ENCODE data around the gene CCNF.
"Not testable (repeated sequence)": the region's sequence is repeated elsewhere in the genome, so short reads cannot be mapped to it uniquely, and the experiment has no call there.

CCNF gene

DNA sequence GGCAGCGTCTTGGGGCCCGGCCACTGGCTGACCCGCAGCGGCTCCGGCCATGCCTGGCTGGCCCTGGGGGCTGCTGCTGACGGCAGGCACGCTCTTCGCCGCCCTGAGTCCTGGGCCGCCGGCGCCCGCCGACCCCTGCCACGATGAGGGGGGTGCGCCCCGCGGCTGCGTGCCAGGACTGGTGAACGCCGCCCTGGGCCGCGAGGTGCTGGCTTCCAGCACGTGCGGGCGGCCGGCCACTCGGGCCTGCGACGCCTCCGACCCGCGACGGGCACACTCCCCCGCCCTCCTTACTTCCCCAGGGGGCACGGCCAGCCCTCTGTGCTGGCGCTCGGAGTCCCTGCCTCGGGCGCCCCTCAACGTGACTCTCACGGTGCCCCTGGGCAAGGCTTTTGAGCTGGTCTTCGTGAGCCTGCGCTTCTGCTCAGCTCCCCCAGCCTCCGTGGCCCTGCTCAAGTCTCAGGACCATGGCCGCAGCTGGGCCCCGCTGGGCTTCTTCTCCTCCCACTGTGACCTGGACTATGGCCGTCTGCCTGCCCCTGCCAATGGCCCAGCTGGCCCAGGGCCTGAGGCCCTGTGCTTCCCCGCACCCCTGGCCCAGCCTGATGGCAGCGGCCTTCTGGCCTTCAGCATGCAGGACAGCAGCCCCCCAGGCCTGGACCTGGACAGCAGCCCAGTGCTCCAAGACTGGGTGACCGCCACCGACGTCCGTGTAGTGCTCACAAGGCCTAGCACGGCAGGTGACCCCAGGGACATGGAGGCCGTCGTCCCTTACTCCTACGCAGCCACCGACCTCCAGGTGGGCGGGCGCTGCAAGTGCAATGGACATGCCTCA lies 42.6 kb downstream of the CCNF start:
- DNase-seq (ENCODE audit: low read depth) = no peak

DNA sequence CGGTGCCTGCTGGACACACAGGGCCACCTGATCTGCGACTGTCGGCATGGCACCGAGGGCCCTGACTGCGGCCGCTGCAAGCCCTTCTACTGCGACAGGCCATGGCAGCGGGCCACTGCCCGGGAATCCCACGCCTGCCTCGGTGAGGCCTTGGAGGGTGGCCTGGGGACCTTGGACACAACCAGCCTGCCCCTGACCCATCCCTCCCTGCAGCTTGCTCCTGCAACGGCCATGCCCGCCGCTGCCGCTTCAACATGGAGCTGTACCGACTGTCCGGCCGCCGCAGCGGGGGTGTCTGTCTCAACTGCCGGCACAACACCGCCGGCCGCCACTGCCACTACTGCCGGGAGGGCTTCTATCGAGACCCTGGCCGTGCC lies 43.2 kb downstream of the CCNF start:
- DNase-seq (ENCODE audit: low read depth) = no peak

DNA sequence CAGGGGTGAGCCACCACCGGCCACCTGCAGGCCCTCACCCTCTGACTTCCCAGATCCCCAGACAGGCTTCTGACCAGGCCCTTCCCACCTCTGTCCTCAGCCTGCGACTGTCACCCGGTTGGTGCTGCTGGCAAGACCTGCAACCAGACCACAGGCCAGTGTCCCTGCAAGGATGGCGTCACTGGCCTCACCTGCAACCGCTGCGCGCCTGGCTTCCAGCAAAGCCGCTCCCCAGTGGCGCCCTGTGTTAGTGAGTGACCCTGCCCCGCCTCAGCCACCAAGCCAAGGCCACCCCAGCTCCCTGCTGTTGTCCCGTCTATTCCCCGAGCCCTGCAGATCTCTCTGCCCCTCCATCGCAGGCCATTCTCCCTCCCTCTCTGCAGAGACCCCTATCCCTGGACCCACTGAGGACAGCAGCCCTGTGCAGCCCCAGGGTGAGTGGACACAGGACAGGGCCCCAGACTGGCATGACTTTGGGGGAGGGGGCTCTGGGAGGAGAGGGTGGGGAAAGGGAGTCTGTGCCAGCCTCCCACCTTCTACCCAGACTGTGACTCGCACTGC lies 43.7 kb downstream of the CCNF start:
- DNase-seq (ENCODE audit: low read depth) = no peak

DNA sequence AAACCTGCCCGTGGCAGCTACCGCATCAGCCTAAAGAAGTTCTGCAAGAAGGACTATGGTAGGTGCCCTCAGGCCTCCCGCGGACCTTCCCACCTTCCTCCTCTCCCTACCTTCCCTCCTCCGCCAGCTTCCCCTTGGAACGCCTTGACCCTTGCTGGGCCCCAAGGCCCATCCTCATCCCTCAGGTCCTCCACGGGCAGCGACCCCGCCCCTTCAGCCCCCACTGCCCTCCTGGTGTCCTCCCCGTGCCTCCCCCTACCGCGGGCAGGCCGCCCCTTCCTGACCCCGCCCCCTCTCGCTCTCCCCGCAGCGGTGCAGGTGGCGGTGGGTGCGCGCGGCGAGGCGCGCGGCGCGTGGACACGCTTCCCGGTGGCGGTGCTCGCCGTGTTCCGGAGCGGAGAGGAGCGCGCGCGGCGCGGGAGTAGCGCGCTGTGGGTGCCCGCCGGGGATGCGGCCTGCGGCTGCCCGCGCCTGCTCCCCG lies 44.2 kb downstream of the CCNF start:
- no peak for DNase-seq (ENCODE audit: low read depth)

DNA sequence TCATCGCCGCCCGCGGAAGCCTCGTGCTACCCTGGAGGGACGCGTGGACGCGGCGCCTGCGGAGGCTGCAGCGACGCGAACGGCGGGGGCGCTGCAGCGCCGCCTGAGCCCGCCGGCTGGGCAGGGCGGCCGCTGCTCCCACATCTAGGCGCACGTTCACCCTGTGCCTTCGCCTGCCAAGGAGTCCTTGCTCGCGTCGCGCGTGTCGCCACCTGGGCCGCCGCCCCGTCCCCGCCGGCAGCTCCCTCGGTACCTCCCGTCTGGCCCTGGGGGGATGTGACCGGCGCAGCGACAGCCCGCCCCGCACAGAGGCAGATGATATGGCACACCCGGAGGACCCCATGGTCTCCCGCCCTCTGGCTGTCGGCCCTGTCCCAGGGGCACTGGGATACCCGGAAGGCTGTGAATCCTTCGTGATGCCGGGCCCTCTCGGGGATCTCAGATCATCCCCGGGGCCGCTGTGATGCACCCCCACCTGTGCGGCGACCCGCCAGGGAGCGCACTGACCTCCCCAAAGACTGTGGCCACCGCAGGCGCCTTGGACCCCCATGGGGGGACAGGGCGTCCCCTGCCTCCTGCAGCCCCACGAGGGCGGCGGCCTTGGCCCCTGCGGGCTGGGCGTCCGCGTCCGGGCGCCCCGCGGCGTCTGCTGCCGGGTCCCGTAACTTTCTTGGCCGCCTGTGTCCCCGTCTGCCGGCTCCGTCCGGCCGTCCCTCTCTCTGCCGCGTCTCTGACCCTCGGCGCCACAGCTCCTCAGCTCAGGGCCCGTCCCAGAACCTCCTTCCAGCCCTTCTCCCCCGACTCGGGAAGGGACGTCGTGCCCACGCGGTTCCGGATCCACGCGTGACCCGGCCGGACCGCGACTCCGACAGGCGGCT lies 45.0 kb downstream of the CCNF start:
- DNase-seq (ENCODE audit: low read depth) = peak; percentile 27

DNA sequence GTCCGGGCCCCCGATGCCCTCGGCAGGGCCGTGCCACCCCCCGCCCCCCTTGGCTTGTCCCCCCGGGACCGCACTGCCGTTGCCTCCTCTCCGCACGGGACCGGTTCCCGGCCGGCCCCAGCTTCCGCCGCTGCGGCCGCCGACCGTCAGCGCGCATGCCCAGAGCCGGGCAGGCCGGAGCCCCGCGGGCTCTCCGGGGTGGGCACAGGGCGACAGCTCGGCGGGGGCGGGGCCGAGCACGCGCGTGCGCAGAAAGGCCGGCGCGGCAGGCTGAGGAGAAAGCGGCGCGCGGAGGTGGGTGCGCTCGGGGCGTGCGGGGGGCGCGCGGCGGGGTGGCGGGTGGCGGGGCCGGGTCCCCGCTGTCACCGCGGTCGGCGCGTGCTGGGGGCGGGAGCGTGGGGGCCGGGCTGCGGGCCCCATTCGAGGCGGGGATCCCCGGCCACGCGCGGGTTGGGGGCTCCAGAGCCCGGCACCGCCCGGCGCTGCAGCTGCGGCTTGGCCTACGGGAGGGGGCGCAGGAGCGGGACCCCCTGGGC lies 45.7 kb downstream of the CCNF start, which contains the start of gene TBC1D24:
Gene TBC1D24, plus strand, starts transcription at position 251 of the 536 bp plus-strand sequence. CDS start 21,022 bp downstream, outside the sequence.
- DNase-seq (ENCODE audit: low read depth) = peak; percentile 50

DNA sequence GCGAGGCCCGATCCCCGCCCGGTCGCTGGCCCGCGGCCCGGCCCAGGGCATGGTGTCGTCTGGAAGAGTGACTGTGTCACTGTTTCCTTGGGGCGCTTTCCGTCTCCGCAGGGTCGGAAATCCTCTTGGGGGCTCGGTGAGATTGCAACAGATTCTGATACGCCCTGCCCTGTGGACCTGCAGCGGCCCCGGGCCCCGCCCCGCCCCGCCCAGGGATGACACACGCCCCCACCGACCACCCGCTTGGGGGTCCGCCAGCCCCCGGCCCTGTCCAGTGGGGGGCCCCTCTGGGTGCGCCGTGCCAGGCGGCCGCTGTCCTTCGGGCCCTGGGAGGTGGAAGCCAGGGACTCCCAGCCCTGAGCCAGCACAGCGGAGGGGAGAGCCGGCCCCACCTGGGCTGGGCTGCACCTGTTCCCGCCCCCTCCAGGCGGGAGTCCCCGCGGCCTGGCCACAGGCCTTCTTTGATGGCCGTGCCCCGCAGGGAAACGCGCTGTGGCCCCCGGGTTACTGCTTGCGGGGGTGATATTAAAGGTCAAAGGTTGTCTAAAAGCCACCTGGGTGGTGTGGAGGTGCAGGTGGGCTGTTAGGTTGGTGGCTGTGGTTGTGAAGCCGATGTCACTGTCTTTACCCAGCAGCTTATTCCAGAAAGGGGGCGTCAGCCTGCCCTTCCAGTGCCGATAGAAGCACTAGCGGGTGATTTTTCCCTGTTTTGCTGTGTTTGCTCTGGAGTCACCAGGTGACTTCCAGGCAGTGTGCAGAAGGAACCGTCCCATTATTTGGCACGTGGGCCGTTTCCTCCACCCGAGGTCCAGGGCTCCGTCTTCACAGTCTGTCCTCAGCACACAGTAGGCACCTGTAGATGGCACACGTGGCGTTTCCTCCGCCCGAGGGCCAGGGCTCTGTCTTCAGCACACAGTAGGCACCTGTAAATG lies 46.4 kb downstream of the CCNF start:
- DNase-seq (ENCODE audit: low read depth) = no peak

DNA sequence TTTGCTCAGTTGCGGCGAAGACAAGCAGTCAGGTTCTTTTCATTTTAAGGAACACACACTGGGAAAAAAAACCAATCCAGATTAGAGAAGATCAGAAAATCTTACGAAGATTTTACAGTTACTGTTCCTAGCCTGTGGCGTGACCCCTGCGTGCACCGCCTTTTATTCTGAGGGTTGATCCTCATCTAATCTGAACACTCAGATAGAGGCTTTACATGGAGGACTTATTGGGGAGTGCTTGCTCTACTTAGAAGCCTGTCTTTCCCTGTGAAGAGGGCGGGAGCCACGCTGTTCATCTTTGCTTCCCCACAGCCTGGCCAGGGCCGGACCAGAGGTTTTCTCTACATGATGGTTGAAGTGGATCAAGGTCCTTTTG lies 47.1 kb downstream of the CCNF start:
- no peak for DNase-seq (ENCODE audit: low read depth)

DNA sequence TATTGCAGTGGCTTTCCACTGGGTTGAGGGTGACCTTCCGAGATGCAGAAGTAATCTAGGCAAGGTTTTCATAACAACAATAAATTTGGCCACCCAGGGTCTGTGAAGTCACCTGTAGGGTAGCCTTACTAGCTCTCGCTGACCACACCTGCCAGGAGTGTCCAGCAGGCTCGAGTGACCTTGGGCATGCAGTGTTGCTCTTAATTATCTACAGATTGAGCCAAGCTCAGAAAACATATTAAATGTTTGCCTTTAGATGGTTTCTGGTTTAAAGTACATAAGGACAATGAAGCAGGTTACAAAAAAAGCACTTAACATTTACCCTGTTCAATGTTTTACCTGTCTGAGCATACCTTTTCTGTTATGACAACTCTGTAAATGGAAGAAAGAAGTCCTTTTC lies 47.5 kb downstream of the CCNF start:
- no peak for DNase-seq (ENCODE audit: low read depth)

DNA sequence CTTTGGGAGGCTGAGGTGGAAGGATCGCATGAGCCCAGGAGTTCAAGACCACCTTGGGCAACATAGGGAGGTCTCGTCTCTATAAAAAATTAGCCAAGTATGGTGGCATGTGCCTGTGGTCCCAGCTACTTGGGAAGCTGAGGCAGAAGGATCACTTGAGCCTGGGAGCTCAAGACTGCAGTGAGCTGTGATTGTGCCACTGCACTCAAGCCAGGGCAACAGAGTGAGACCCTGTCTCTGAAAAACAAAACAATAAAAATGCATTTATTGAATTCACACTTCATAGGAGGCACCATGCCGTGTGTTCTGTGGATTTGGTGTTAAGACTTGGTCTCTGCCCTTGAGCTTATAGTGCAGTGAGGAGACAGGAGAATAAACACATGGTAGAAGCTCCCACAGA lies 48.1 kb downstream of the CCNF start:
- no peak for DNase-seq (ENCODE audit: low read depth)

DNA sequence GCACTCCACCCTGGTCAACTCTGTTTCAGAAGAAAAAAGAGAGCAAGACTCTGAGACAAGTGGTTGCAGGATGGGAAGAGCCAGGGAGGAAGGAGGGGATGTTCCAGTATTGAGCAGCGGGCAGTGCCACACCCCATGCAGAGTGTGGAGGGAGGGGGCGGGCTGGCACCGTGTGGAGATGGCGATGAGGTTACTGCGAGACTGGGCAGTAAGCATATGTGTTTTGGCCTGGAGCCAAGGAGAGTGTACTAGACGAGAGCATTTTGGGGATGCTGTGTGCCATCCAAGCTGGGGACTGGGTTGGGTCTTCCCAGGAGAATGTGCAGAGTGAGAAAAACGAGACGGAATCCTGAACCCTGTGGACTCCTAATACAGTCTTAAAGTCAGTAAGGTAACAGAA lies 49.0 kb downstream of the CCNF start:
- no peak for DNase-seq (ENCODE audit: low read depth)

DNA sequence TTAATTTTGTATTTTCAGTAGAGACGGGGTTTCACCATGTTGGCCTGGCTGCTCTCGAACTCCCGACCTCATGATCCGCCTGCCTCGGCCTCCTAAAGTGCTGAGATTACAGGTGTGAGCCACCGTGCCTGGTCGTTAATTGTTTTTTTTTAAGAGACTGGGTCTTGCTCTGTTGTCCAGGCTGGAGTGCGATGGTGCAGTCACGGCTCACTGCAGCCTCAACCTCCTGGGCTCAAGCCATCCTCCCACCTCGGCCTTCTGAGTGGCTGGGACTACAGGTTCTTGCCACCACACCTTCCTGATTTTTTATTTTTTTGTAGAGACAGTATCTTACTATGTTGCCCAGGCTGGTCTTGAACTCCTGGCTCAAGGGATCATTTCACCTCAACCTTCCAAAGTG lies 50.7 kb downstream of the CCNF start:
- not testable (repeated sequence) for DNase-seq (ENCODE audit: low read depth)

DNA sequence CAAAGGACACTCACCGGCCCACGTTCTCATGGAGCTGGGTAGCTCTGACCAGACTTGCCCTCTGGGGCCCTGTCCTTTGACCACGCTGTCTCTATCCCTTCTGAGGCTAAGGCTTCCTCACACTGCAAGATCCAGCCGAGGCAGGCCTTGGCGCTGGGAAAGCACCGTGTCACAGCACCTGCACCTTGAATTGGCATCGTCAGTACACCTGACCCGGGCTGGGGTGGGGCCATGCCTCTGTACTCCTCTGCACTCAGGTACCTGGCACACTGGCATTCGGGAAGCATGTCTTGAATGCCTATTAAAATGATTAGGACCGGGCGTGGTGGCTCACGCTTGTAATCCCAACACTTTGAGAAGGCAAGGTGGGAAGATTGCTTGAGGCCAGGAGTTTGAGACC lies 51.7 kb downstream of the CCNF start:
- DNase-seq (ENCODE audit: low read depth) = no peak

DNA sequence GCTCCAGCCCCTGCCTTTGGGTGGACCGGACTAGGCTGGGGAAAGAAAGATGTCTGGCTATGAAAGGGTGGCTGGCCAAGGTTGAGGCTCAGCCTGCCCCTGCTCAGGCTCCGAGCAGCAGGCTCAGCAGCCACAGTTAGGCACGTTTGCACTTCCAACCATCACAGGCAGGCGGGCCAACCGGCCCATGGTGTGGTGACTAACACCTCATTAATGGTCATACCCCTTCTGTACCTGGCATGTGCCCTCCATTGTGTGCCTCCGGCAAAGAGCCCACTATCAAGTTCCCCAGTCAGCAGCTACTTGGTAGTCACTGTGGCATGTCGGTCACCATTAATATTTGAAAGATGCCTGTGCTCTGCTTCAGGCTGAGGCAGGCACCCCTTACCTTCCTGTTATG lies 52.4 kb downstream of the CCNF start:
- DNase-seq (ENCODE audit: low read depth) = no peak

DNA sequence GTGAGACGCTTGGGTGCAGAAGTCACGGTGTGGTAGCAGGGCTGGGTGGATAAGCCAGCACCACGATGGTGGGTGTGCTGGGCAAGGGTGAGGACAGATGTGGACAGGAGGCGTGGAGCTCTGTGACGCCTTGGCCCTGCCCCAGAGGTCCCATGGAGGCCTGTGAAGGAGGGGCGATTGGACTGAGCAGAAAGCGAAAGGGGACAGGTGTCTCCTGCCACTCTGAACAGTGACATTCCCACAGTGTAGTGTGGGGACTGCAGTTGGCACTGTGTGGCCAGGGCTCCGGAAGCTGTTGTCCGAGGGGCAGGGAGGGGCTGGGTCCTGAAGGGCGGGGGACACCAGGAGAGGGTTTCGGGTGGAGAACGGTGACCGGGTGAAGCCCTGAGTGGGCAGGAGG lies 53.0 kb downstream of the CCNF start:
- no peak for DNase-seq (ENCODE audit: low read depth)

DNA sequence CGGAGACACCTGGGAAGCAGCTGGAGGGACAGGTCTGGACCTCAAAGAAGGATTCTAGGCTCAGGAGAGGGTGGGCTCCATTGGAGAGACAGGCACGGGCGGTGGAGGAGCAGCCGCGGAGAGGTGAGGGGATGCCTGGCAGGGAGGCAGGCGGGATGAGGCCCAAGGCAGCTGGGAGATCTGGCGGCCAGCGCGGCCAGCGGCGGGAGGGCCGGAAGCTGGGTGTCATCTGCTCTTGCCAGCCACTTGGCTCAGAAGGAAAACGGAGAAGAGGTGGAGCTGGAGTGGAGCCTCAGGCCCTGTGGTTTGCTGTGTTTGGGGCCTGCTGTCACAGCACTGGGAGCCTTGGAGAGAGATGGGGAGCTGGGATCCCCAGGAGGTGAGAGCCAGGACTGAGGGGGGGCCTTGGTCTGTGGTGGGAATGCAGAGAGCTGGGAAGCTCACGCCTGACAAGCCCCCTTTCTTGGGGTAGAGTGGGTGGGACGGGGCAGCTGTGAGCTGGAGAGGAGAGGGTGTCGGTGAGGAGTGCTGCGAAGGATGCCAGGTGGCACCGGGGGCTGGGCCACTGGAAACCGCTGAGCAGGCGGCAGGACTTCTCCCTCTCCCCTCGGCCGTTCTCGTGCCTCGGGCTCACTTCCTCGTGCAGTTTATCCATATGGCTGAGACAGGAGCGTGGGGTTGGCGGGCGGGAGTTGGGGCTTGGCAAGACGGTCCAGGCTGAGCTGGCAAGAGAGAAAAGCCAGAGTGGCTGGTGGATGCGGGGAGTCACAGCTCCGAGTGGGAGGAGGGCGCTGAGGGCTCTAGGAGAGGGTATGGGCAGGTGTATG lies 53.7 kb downstream of the CCNF start:
- DNase-seq (ENCODE audit: low read depth) = no peak

DNA sequence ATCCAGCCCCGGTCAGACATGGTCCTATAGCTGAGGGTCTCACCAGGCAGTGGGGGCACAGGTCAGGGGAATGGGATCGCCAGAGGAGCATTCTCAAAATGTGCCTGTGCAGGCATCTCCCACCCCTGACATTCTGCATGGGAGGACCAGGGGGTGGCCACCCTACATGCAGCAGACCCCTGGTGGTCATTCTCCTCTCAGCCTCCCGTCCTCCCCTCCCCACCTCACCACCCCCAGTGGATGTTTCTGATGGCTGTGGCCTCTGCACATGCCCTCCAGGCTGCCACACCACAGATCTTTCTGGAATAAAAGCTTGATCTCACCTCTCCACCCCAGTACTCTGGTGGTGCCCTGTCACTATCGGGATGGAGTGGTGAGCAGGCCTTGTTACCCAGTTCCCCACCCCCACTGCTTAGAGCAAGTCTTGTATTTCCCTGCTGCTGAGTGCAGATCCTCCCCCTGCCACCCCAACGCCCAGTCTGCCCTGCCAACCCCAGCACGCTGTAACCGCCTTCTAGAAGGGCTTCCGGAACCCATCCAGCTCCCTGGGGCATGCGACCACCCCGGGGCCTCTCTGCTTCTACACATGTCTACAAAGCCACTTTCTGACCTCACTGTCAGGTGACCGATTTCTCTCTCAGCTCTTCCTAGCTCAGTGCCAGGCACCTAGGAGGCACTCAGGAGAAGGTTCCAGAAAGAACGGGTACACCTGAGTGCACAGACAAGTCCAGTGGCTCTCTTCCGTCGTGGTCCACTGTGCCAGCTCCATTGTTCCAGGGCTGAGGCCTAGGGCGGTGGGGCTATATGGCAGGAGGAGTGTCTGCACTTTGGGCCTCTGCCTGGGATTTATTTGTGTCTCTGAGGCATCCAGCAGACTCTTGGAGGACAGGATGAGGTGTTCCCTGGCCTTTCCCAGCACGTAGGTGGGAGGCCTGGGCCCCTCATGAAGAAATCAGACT lies 55.0 kb downstream of the CCNF start:
- no peak for DNase-seq (ENCODE audit: low read depth)

DNA sequence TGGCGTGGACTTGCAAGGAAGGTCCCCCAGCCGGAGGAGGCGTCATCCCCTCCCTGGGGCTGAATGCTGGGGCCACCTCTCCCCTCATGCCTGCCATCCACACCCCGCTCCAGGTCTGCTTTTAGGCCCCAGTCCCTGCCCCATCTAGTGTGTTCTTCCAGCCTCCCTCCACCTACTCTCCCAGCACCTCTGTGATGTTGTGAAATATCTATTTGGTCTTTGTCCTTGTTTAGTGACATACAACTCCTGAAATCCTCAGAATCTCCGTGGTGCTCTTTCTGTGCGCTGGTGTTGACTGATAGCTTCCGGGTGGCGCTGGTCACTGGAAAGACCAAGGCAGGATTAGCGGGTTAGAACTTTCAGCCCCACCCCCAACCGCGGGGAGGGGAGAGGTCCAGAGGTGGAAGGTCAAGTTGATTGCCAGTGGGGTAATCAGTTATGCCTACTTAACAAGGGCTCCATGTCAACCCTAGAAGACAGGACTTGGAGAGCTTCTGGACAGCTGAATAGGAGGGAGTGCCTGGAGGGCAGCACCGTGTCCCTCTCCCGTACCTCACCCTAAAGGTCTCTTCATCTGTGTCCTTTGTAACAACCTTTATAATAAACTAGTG lies 55.8 kb downstream of the CCNF start:
- no peak for DNase-seq (ENCODE audit: low read depth)

Measured in stimulated activated CD8-positive, alpha-beta memory T cell treated with anti-CD3 and anti-CD28 coated beads, Interleukin-15, amount 100 ng/mL, for 1 hour (primary cell).